Brain microvascular endothelial cell (primary cell): ENCODE results near the gene RRBP1.
"Not testable (repeated sequence)": the region's sequence is repeated elsewhere in the genome, so short reads cannot be mapped to it uniquely, and the experiment has no call there.

Experiments
- DNase-seq: peaks from one replicate; pipeline ENCODE4 v3.0.0-alpha.2; 2020
- H3K27ac ChIP-seq: fragments of 250-450 bp; sonication (Bioruptor Pico); 2 replicates; pipeline ENCODE4 v1.5.1; 2020; ENCODE audit warnings: mild to moderate bottlenecking, moderate library complexity
- H3K27me3 ChIP-seq: fragments of 250-450 bp; sonication (Bioruptor Pico); replicated peaks from 2 replicates; pipeline ENCODE4 v1.5.1; 2020; ENCODE audit warnings: mild to moderate bottlenecking
- H3K36me3 ChIP-seq: fragments of 250-450 bp; sonication (Bioruptor Pico); replicated peaks from 2 replicates; pipeline ENCODE4 v1.5.1; 2020; ENCODE audit warnings: mild to moderate bottlenecking
- H3K4me3 ChIP-seq: 2 replicates; pipeline ENCODE4 v1.5.1; 2011; ENCODE audit warnings: low read depth, mild to moderate bottlenecking, control low read depth, low read length, moderate library complexity
- in situ Hi-C: cut with HindIII; loops from 2 replicates; pipeline ENCODE4 v1.10.0; 2017; ENCODE audit warnings: low sequenced_read_pairs, low pct_ligation_motif_present
- TF ChIP-seq, protein P1 (sequence below): IDR thresholded peaks from 2 replicates; pipeline ENCODE4 v1.5.1; 2011; ENCODE audit warnings: low read depth, mild to moderate bottlenecking, moderate library complexity, low read length, control low read depth, inconsistent platforms; ENCODE audit errors: missing control alignments

RRBP1 gene

DNA sequence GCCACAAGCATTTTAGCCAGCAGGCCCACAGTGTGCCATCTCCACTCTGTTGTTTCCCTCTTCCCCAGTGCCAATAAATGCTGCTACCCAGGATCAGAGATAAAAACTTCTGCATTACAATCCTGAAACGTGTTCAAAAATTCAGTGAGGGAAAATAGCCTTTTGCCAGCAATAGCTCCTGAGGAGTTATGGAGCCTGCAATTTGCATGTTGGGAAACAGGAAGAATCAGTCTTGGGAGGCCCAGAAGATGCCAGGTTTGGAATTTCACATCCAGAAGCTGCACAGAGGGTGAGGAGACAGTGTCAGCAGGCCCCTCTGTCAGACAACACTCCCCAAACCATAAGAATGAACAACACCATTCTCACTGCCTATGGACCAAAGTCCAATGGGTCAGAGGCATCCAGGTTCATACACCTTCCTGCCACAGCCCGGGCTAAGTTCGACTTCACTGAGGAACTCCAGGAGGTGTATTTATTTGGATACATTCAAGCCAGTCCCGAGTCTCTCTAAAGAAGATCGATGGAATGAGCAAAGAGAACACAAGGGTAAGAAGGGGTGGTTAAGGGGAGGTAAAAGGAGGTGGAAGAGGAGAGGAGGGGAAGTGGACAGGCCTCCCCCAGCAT, 20.8 kb downstream of the RRBP1 start:
- no peak overlapping the region for H3K4me3 ChIP-seq
- in situ Hi-C loops, result no loop called here
- no peaks in the 10 kb centered on the region for H3K27me3 ChIP-seq
- TF ChIP-seq, protein P1, sequence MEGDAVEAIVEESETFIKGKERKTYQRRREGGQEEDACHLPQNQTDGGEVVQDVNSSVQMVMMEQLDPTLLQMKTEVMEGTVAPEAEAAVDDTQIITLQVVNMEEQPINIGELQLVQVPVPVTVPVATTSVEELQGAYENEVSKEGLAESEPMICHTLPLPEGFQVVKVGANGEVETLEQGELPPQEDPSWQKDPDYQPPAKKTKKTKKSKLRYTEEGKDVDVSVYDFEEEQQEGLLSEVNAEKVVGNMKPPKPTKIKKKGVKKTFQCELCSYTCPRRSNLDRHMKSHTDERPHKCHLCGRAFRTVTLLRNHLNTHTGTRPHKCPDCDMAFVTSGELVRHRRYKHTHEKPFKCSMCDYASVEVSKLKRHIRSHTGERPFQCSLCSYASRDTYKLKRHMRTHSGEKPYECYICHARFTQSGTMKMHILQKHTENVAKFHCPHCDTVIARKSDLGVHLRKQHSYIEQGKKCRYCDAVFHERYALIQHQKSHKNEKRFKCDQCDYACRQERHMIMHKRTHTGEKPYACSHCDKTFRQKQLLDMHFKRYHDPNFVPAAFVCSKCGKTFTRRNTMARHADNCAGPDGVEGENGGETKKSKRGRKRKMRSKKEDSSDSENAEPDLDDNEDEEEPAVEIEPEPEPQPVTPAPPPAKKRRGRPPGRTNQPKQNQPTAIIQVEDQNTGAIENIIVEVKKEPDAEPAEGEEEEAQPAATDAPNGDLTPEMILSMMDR, result no peak
- DNase-seq, result no peak
- peak overlapping the region; percentile 80 for H3K27ac ChIP-seq
- peaks cover 36% of the 10 kb centered on the region for H3K36me3 ChIP-seq

GRCh38 chr20:17660667-17661066, 21.4 kb downstream of the RRBP1 start:
- DNase-seq, result no peak
- in situ Hi-C loops, result no loop called here
- Histone ChIP-seq H3K27ac (peak overlapping the region; percentile 14), H3K4me3 (no peak overlapping the region), H3K27me3 (no peaks in the 10 kb centered on the region), H3K36me3 (peaks cover 42% of the 10 kb centered on the region)
- TF ChIP-seq, protein P1, result no peak

DNA sequence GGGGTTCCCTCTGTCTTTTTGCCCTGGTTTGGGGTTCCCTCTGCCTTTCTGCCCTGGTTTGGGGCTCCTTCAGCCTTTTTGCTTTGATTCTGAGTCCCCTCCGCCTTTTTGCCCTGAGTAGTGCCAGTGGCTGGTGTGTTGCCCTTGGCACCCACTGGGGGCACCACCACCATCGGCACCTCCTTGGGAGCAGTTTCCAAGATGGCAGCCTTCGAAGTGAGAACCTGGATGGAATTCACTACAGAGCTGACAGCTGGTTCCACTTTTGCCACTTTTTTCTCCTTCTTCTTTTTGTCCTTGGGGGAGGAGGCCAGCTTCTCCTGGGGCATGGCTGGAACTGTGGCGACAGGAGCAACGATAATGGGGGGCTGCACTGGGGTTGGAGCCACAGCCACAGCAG, 22.2 kb downstream of the RRBP1 start:
- TF ChIP-seq, protein P1, result peak; percentile 43
- no peak for DNase-seq
- Histone ChIP-seq H3K36me3 (peaks cover 44% of the 10 kb centered on the region), H3K4me3 (no peak overlapping the region), H3K27me3 (no peaks in the 10 kb centered on the region), H3K27ac (no peak overlapping the region)
- in situ Hi-C loops, result no loop called here

GRCh38 chr20:17659344-17659743, 22.7 kb downstream of the RRBP1 start:
- in situ Hi-C loops, H3K27me3 ChIP-seq, DNase-seq, H3K27ac ChIP-seq, H3K4me3 ChIP-seq: not testable (repeated sequence)
- H3K36me3 ChIP-seq, result peaks cover 44% of the 10 kb centered on the region

DNA sequence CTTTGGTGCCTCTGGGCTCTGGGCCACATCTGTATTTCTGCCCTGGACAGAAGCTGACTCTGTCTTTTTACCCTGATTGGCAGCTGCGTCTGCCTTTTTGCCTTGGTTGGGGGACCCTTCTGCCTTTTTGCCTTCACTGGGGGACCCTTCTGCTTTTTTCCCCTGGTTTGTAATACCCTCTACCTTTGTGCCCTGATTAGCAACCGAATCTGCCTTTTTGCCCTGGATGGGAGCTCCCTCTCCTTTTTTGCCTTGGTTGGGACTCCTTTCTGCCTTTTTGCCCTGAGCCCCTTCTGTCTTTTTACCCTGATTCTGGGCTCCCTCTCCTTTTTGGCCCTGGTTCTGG, 23.4 kb downstream of the RRBP1 start:
- Histone ChIP-seq H3K4me3 (no peak overlapping the region), H3K27ac (no peak overlapping the region), H3K36me3 (peaks cover 50% of the 10 kb centered on the region), H3K27me3 (no peaks in the 10 kb centered on the region)
- in situ Hi-C loops, result no loop called here
- DNase-seq, result no peak
- TF ChIP-seq, protein P1, result no peak

DNA sequence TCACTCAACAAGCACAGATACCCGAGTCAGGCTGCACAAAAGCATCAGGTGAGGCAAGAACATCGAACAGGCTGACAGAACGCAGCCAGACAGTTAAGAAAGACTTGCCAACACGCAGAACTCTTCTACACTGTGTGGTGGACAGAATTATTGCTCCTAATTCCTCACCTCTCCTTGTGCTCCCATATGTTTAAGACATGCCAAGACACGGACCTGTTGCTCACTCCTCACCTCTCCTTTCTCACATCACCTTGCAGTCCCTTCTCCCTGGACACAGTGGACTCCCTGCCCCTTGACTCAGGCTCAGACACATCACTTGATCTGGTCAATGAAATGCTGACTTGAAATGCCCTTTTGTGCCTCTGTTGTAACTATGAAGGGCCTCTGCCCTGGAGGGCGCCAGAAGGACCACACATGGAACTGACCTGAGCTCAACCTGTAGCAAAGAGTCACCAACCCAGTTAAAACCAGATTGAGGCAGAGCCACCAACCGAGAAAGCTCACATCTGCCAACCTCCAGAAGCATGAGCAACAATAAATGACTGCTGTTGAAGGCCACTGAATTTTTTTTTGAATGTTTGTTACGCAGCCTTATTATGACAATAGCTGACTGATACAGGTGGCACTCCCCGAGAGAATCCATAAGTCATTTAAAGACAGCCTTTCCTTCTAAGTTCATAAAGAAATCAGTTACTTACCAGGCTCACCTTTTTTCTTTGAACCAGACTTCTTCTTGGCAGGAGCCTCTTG, 24.0 kb downstream of the RRBP1 start:
- no peak for DNase-seq
- Histone ChIP-seq H3K27ac (no peak overlapping the region), H3K36me3 (peaks cover 55% of the 10 kb centered on the region), H3K4me3 (no peak overlapping the region), H3K27me3 (no peaks in the 10 kb centered on the region)
- TF ChIP-seq, protein P1, result no peak
- in situ Hi-C loops, result no loop called here
